Peyer's patch (tissue), 4 donors: ENCODE measurements around the gene CPNE6. TPM values are rescaled to one million over a fixed set of nuclear protein-coding genes. Genes with fewer than 3 reads are reported as not detected.

ENCODE experiments used
- DNase-seq, 3 donors: peaks; one replicate each; pipeline ENCODE4 v3.0.0-alpha.2; 2017 to 2019
- H3K27ac ChIP-seq, 4 donors: fragments of 200-600 bp; sonication (generic); one replicate each; pipeline ENCODE4 v1.5.1; 2016 to 2019
- H3K27me3 ChIP-seq, 2 donors: fragments of 200-600 bp; sonication (generic); one replicate each; pipeline ENCODE4 v1.5.1; 2019
- H3K36me3 ChIP-seq, 3 donors: fragments of 200-600 bp; sonication (generic); one replicate each; pipeline ENCODE4 v1.5.1; 2016 to 2019
- H3K4me1 ChIP-seq, 4 donors: fragments of 200-600 bp; sonication (generic); one replicate each; pipeline ENCODE4 v1.5.1; 2016 to 2019
- H3K4me3 ChIP-seq, 4 donors: fragments of 200-600 bp; sonication (generic); 1 replicate in 3 of 4; 2 replicates in 1 of 4; pipeline ENCODE4 v1.5.1; 2016 to 2019; ENCODE audit warnings: mild to moderate bottlenecking in 1 of 4
- H3K9me3 ChIP-seq, 4 donors: fragments of 200-600 bp; sonication (generic); one replicate each; pipeline ENCODE4 v1.5.1; 2016 to 2019; ENCODE audit warnings: mild to moderate bottlenecking in 1 of 4
- POLR2A ChIP-seq, 2 donors: fragments of 450-650 bp; IDR thresholded peaks; one replicate each; pipeline ENCODE4 v1.5.1; 2017; ENCODE audit warnings: antibody characterized with exemption in 2 of 2, mild to moderate bottlenecking in 2 of 2, moderate library complexity in 2 of 2
- total RNA-seq, 4 donors: library from RNA; depleted of rRNA; stranded (reverse); fragments of >200 nt; gene quantifications; one replicate each; pipeline ENCODE4 v1.1.0, GENCODE V29; 2016
- TF ChIP-seq, protein P1 (sequence below), 6 experiments: fragments of 450-650 bp in 4 of 6; fragments of 200-600 bp in 2 of 6; sonication (generic) in 1 of 6; IDR thresholded peaks; one replicate each; pipeline ENCODE4 v1.5.1; 2017 to 2019; ENCODE audit warnings: antibody characterized with exemption in 6 of 6, mild to moderate bottlenecking in 3 of 6, moderate library complexity in 1 of 6

CPNE6 gene
- total RNA-seq, 4 donors from 2014 or later: 1.9 to 4.6 (median 3.6) TPM; not detected in 1

DNA sequence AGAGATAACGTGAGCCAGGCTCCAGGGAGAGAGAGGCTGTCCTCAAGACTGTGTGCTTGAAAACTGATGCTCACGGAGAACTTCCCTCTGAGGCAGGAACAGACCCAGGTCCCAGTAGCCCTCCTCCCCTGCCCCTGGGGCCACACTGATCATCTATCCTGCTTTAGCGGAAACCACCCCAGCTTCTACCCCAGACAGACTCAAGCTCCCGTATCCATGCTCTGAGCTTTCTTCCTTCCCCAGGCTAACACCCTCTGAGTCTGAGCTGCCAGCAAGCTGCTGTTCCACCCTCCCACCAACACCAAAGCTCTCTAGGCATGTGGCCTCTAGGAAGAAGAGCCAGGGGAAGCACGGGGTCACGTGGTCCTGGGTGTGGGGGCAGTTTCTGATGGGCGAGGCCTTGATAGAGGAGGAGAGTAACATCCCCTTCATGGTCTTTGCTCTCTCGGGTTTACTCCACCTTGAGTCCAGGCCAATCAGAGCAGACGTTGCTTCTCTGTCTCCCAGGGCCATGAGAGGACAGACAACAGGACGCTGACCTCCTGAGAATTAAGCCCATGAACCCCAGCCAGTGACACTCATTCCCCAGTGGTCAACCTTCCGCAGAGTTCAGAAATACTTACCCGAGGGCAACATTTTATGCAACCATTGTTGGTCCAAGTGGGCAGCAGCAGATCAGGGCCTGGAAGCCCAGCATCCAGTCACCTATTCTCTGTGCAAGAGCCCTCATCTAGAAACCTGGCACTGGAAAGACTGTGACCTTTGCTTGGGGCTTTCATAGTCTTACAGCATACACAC, 24.1 kb downstream of the CPNE6 start:
- Histone ChIP-seq H3K27me3 (no peaks in the 10 kb centered on the region), H3K36me3 (peaks cover 0 to 34% (median 0%) of the 10 kb centered on the region in 3 donors), H3K9me3 (no peaks in the 10 kb centered on the region), H3K4me3 (peak overlapping the region; percentile 72 to 96 (median 90)), H3K4me1 (peaks cover 7 to 28% (median 15%) of the 10 kb centered on the region in 4 donors), H3K27ac (peak overlapping the region; percentile 94 to 100 (median 98))
- TF ChIP-seq, protein P1, sequence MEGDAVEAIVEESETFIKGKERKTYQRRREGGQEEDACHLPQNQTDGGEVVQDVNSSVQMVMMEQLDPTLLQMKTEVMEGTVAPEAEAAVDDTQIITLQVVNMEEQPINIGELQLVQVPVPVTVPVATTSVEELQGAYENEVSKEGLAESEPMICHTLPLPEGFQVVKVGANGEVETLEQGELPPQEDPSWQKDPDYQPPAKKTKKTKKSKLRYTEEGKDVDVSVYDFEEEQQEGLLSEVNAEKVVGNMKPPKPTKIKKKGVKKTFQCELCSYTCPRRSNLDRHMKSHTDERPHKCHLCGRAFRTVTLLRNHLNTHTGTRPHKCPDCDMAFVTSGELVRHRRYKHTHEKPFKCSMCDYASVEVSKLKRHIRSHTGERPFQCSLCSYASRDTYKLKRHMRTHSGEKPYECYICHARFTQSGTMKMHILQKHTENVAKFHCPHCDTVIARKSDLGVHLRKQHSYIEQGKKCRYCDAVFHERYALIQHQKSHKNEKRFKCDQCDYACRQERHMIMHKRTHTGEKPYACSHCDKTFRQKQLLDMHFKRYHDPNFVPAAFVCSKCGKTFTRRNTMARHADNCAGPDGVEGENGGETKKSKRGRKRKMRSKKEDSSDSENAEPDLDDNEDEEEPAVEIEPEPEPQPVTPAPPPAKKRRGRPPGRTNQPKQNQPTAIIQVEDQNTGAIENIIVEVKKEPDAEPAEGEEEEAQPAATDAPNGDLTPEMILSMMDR (IDR thresholded peaks at IDR 0.05): no peak
- TF ChIP-seq POLR2A (IDR thresholded peaks at IDR 0.05): peak; percentile 92 to 96
- peak; percentile 84 to 94 (median 94) for DNase-seq

DNA sequence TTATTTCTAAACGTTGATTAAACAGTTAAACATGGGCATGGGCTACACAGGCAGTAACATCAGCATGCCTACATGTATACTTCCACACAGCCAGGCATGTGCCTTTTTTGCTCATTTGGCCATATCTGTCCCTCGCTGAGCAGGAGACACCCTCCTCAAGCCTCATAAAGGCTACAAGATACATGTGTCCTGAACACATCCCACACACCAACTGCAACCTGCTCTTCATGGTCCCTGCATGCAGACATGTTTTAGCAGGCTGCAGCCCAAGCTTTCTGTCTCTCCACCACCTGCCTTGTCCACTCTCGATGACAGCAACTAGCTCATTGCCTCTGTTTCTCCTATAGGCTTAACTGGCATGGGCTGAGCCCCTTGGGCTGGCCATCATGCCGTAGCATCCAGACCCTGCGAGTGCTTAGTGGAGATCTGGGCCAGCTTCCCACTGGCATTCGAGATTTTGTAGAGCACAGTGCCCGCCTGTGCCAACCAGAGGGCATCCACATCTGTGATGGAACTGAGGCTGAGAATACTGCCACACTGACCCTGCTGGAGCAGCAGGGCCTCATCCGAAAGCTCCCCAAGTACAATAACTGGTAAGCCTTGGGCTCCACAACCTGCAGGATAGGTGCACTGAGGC, 25.3 kb downstream of the CPNE6 start:
- Histone ChIP-seq H3K36me3 (peaks cover 0 to 46% (median 0%) of the 10 kb centered on the region in 3 donors), H3K27ac (peak overlapping the region in 1 of 4 donors; percentile 15), H3K4me1 (peaks cover 7 to 20% (median 11%) of the 10 kb centered on the region in 4 donors)

DNA sequence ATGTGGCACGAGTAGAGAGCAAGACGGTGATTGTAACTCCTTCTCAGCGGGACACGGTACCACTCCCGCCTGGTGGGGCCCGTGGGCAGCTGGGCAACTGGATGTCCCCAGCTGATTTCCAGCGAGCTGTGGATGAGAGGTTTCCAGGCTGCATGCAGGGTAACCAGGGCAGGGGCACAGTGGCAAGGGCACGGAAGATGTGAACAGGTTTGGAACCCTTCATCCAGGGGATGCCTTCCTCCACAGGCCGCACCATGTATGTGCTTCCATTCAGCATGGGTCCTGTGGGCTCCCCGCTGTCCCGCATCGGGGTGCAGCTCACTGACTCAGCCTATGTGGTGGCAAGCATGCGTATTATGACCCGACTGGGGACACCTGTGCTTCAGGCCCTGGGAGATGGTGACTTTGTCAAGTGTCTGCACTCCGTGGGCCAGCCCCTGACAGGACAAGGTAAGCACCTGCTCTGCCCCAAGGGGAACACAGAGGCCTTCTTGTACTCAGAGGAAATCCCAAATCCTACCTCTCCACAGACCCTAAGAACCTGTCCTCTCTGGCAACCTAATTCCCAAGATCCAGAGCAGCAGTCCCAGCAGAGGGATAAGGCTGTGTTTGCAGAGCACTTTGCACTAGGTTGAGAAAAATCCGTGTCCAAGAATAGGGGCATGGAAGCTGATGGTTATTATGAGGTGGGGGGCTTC, 27.0 kb downstream of the CPNE6 start:
- Histone ChIP-seq H3K27me3 (no peaks in the 10 kb centered on the region), H3K27ac (no peak overlapping the region), H3K4me1 (peaks cover 4 to 17% (median 8%) of the 10 kb centered on the region in 4 donors), H3K36me3 (peaks cover 0 to 63% (median 0%) of the 10 kb centered on the region in 3 donors), H3K9me3 (no peaks in the 10 kb centered on the region), H3K4me3 (no peak overlapping the region)
- TF ChIP-seq, protein P1 (IDR thresholded peaks at IDR 0.05): no peak
- TF ChIP-seq POLR2A (IDR thresholded peaks at IDR 0.05): peak in 1 of 2 donors; percentile 10
- peak in 1 of 3 donors; percentile 43 for DNase-seq

More for the DNA sequence above, 25.3 kb downstream of the CPNE6 start:
- DNase-seq: peak in 1 of 3 donors; percentile 42
- Histone ChIP-seq H3K27me3 (no peaks in the 10 kb centered on the region), H3K9me3 (no peaks in the 10 kb centered on the region), H3K4me3 (peak overlapping the region in 2 of 4 donors; percentile 1 to 72)
- TF ChIP-seq POLR2A (IDR thresholded peaks at IDR 0.05): no peak
- TF ChIP-seq, protein P1 (IDR thresholded peaks at IDR 0.05): no peak

DNA sequence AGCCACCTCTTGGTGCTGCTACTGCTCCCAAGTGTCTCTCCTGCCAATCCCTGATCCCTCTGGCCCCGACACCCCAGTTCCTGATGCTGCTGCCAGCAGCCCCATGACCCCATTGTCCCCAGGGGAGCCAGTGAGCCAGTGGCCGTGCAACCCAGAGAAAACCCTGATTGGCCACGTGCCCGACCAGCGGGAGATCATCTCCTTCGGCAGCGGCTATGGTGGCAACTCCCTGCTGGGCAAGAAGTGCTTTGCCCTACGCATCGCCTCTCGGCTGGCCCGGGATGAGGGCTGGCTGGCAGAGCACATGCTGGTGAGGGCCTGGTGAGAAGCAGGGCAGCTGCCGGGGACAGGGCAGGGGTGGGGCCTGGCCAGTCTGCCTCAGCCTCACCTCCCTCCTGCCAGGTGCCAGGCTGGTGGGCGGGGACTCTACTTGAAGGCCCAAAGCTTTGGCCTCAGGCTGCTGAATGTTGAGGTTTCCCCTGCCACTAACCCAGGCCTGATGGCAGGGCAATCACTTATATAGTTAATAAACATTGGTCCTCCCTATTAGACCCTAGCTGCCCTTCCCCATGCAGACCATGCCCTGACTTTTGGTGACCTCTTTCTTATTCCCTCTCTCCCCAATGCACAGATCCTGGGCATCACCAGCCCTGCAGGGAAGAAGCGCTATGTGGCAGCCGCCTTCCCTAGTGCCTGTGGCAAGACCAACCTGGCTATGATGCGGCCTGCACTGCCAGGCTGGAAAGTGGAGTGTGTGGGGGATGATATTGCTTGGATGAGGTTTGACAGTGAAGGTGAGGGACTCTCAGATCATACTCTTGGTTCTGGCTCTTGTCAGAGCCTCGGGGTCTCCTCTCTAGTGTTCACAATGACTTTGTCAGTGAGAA, 27.8 kb downstream of the CPNE6 start:
- peaks cover 0 to 68% (median 0%) of the 10 kb centered on the region in 3 donors for H3K36me3 ChIP-seq
- no peak overlapping the region for H3K27ac ChIP-seq
- H3K4me1 ChIP-seq: peaks cover 0 to 13% (median 5%) of the 10 kb centered on the region in 4 donors
- H3K9me3 ChIP-seq: no peaks in the 10 kb centered on the region
- no peaks in the 10 kb centered on the region for H3K27me3 ChIP-seq
- DNase-seq: peak in 1 of 3 donors; percentile 59
- no peak overlapping the region for H3K4me3 ChIP-seq
- no peak for TF ChIP-seq POLR2A (IDR thresholded peaks at IDR 0.05)
- TF ChIP-seq, protein P1 (IDR thresholded peaks at IDR 0.05): no peak
